H1 (cell line): ENCODE results near the gene MRE11. TPM values are rescaled to one million over a fixed set of nuclear protein-coding genes. Genes with fewer than 3 reads are reported as not detected.

Experiments used
- CTCF ChIA-PET: fragments of 300-600 bp; sonication (Branson Sonifier 250); formaldehyde crosslinking; loops from one replicate; lab custom pipeline; 2021; ENCODE audit not compliant: partially characterized antibody; lab: Charles Lee
- POLR2A ChIA-PET: fragments of 300-600 bp; sonication (Branson Sonifier 250); formaldehyde crosslinking; loops from one replicate; lab custom pipeline; 2021; ENCODE audit warnings: inconsistent platforms; ENCODE audit not compliant: partially characterized antibody; lab: Charles Lee
- DNase-seq, 2 experiments: peaks; one replicate each; pipeline versions ENCODE4 v3.0.0 to v3.0.0-alpha.2; 2010 to 2022; ENCODE audit warnings: low spot score in 2 of 2, low read depth in 1 of 2, mixed read lengths in 1 of 2
- FAIRE-seq: peaks from 2 replicates; lab custom pipeline; 2011; peaks lifted over from hg19 to GRCh38; lab: Jason Lieb, UNC
- H2AFZ ChIP-seq: 2 replicates; pipeline ENCODE4 v1.8.1; 2012; ENCODE audit warnings: low read length, inconsistent platforms
- H2AK5ac ChIP-seq: 2 replicates; pipeline ENCODE4 v1.6.1; 2013; ENCODE audit warnings: low read depth, low read length
- H2BK120ac ChIP-seq: replicated peaks from 2 replicates; pipeline ENCODE3; 2013; ENCODE audit warnings: low read depth, low read length, inconsistent platforms
- H2BK12ac ChIP-seq: 2 replicates; pipeline ENCODE4 v1.6.1; 2013; ENCODE audit warnings: low read depth, low read length
- H2BK15ac ChIP-seq: 2 replicates; pipeline ENCODE4 v1.6.1; 2013; ENCODE audit warnings: low read length
- H2BK20ac ChIP-seq: 2 replicates; pipeline ENCODE4 v1.6.1; 2013; ENCODE audit warnings: low read length
- H2BK5ac ChIP-seq: 2 replicates; pipeline ENCODE4 v1.6.1; 2013; ENCODE audit warnings: low read depth, low read length
- H3K14ac ChIP-seq: 2 replicates; pipeline ENCODE4 v1.6.1; 2013; ENCODE audit warnings: inconsistent platforms; ENCODE audit not compliant: insufficient read length
- H3K18ac ChIP-seq: 2 replicates; pipeline ENCODE4 v1.6.1; 2013; ENCODE audit warnings: low read length; ENCODE audit errors: extremely low read depth
- H3K23ac ChIP-seq: 2 replicates; pipeline ENCODE4 v1.6.1; 2013; ENCODE audit warnings: inconsistent platforms; ENCODE audit not compliant: insufficient read length
- H3K23me2 ChIP-seq: 2 replicates; pipeline ENCODE4 v1.6.1; 2013; ENCODE audit warnings: low read depth, low read length
- H3K27ac ChIP-seq: 2 replicates; pipeline ENCODE4 v1.6.1; 2011; ENCODE audit warnings: low read depth, low read length, inconsistent platforms
- H3K27me3 ChIP-seq, 4 experiments: replicated peaks in 1 of 4; 1 replicate in 1 of 4; 2 replicates in 3 of 4; pipeline versions ENCODE4 v1.6.1 to v1.8.1; 2011 to 2013; ENCODE audit warnings: low read length in 3 of 4, mild to moderate bottlenecking in 3 of 4, inconsistent platforms in 2 of 4, mixed read lengths in 2 of 4, moderate library complexity in 1 of 4; ENCODE audit not compliant: control insufficient read depth in 3 of 4, insufficient read depth in 3 of 4; ENCODE audit errors: extremely low read depth in 1 of 4
- H3K36me3 ChIP-seq, 4 experiments: 2 replicates each; pipeline versions ENCODE4 v1.6.1 to v1.8.1; 2011 to 2013; ENCODE audit warnings: mild to moderate bottlenecking in 4 of 4, low read length in 3 of 4, moderate library complexity in 2 of 4, control low read depth in 1 of 4, inconsistent platforms in 1 of 4; ENCODE audit not compliant: insufficient read depth in 4 of 4, control insufficient read depth in 2 of 4
- H3K4ac ChIP-seq: replicated peaks from 2 replicates; pipeline ENCODE3; 2013; ENCODE audit warnings: low read length, low read depth, mixed read lengths, inconsistent platforms; ENCODE audit not compliant: insufficient read length
- H3K4me1 ChIP-seq, 4 experiments: replicated peaks in 1 of 4; 1 replicate in 1 of 4; 2 replicates in 3 of 4; pipeline versions ENCODE4 v1.6.1 to v1.8.1; 2011 to 2013; ENCODE audit warnings: low read length in 3 of 4, inconsistent platforms in 2 of 4, mixed read lengths in 1 of 4; ENCODE audit not compliant: insufficient read depth in 4 of 4, control insufficient read depth in 3 of 4
- H3K4me2 ChIP-seq, 2 experiments: 2 replicates each; pipeline versions ENCODE4 v1.6.1 to v1.8.1; 2011 to 2013; ENCODE audit warnings: low read depth in 2 of 2, low read length in 2 of 2, control low read depth in 1 of 2, inconsistent platforms in 1 of 2, mild to moderate bottlenecking in 1 of 2; ENCODE audit not compliant: insufficient read depth in 1 of 2
- H3K4me3 ChIP-seq, 4 experiments: fragments of 200-600, 300-600 bp in 1 of 4; sonication (generic), shearing (Covaris generic), sonication (Bioruptor Twin) in 1 of 4; 2 replicates each; pipeline versions ENCODE4 v1.5.1 to v1.8.1; 2011 to 2016; ENCODE audit warnings: low read length in 4 of 4, low read depth in 3 of 4, control low read depth in 2 of 4, inconsistent platforms in 2 of 4, mild to moderate bottlenecking in 2 of 4, mixed read lengths in 1 of 4, moderate library complexity in 1 of 4; ENCODE audit not compliant: insufficient read depth in 2 of 4; ENCODE audit errors: extremely low read depth in 1 of 4
- H3K56ac ChIP-seq: replicated peaks from 2 replicates; pipeline ENCODE3; 2013; ENCODE audit warnings: low read depth, mild to moderate bottlenecking, mixed read lengths, low read length, inconsistent platforms; ENCODE audit not compliant: insufficient read length
- H3K79me1 ChIP-seq: 2 replicates; pipeline ENCODE4 v1.6.1; 2013; ENCODE audit warnings: low read depth, low read length, control low read depth
- H3K79me2 ChIP-seq, 2 experiments: 2 replicates each; pipeline versions ENCODE4 v1.6.1 to v1.8.1; 2012 to 2013; ENCODE audit warnings: low read length in 2 of 2, mild to moderate bottlenecking in 2 of 2, inconsistent platforms in 1 of 2; ENCODE audit not compliant: insufficient read depth in 2 of 2, control insufficient read depth in 1 of 2
- H3K9ac ChIP-seq, 4 experiments: replicated peaks in 1 of 4; 1 replicate in 1 of 4; 2 replicates in 3 of 4; pipeline versions ENCODE4 v1.6.1 to v1.8.1; 2011 to 2013; ENCODE audit warnings: low read depth in 3 of 4, low read length in 3 of 4, control low read depth in 2 of 4, mild to moderate bottlenecking in 2 of 4, moderate library complexity in 2 of 4, inconsistent platforms in 1 of 4; ENCODE audit errors: extremely low read depth in 1 of 4
- H3K9me3 ChIP-seq, 2 experiments: 2 replicates each; pipeline versions ENCODE4 v1.6.1 to v1.8.1; 2012 to 2013; ENCODE audit warnings: mild to moderate bottlenecking in 2 of 2, moderate library complexity in 2 of 2, control low read depth in 1 of 2, inconsistent platforms in 1 of 2, low read depth in 1 of 2, low read length in 1 of 2, mixed read lengths in 1 of 2; ENCODE audit not compliant: insufficient read depth in 2 of 2
- H4K20me1 ChIP-seq, 2 experiments: replicated peaks in 1 of 2; 2 replicates each; pipeline versions ENCODE3 to v1.8.1; 2011 to 2013; ENCODE audit warnings: inconsistent platforms in 2 of 2, low read length in 2 of 2, mild to moderate bottlenecking in 1 of 2; ENCODE audit not compliant: insufficient read depth in 2 of 2, control insufficient read depth in 1 of 2
- H4K5ac ChIP-seq: 2 replicates; pipeline ENCODE4 v1.6.1; 2013; ENCODE audit warnings: low read length, low read depth, mixed read lengths, inconsistent platforms; ENCODE audit not compliant: insufficient read length
- H4K8ac ChIP-seq: 2 replicates; pipeline ENCODE4 v1.8.0; 2013; ENCODE audit warnings: mild to moderate bottlenecking, moderate library complexity, low read length, inconsistent platforms; ENCODE audit not compliant: insufficient read depth; ENCODE audit errors: extremely low read depth
- H4K91ac ChIP-seq: replicated peaks from 2 replicates; pipeline ENCODE3; 2013; ENCODE audit warnings: low read length, mixed read lengths, inconsistent platforms; ENCODE audit not compliant: insufficient read length
- BRCA1 ChIP-seq: IDR thresholded peaks from 2 replicates; pipeline ENCODE4 v1.6.1; 2012; ENCODE audit warnings: low read depth, low read length, improper control_type of control experiment
- CREB1 ChIP-seq: IDR thresholded peaks from 2 replicates; pipeline ENCODE4 v1.6.1; 2012; ENCODE audit warnings: inconsistent platforms
- CTBP2 ChIP-seq: IDR thresholded peaks from 2 replicates; pipeline ENCODE4 v1.7.0; 2011; ENCODE audit warnings: borderline replicate concordance, mild to moderate bottlenecking, moderate library complexity, mixed read lengths, low read length; ENCODE audit not compliant: insufficient read depth, insufficient read length
- GABPA ChIP-seq: IDR thresholded peaks from 2 replicates; pipeline ENCODE4 v1.6.1; 2011; ENCODE audit warnings: mild to moderate bottlenecking, low read length, moderate library complexity, borderline replicate concordance; ENCODE audit not compliant: insufficient read depth
- GTF2F1 ChIP-seq: IDR thresholded peaks from 2 replicates; pipeline ENCODE4 v1.6.1; 2012; ENCODE audit warnings: low read depth, low read length, improper control_type of control experiment, borderline replicate concordance
- JUN ChIP-seq: IDR thresholded peaks from 2 replicates; pipeline ENCODE4 v1.6.1; 2011; ENCODE audit warnings: low read depth, mild to moderate bottlenecking, improper control_type of control experiment, low read length
- JUND ChIP-seq: IDR thresholded peaks from 2 replicates; pipeline ENCODE4 v1.6.1; 2011; ENCODE audit warnings: mild to moderate bottlenecking, improper control_type of control experiment, low read length
- NANOG ChIP-seq: IDR thresholded peaks from 2 replicates; pipeline ENCODE4 v1.6.1; 2011; ENCODE audit warnings: low read length, low read depth, mild to moderate bottlenecking, inconsistent platforms; ENCODE audit not compliant: insufficient read depth, poor library complexity, severe bottlenecking
- SIX5 ChIP-seq: IDR thresholded peaks from 2 replicates; pipeline ENCODE4 v1.6.1; 2011; ENCODE audit warnings: mild to moderate bottlenecking, low read depth, low read length
- SP1 ChIP-seq: IDR thresholded peaks from 2 replicates; pipeline ENCODE4 v1.6.1; 2011; ENCODE audit warnings: low read depth, low read length
- SP2 ChIP-seq: IDR thresholded peaks from 2 replicates; pipeline ENCODE4 v1.6.1; 2012; ENCODE audit warnings: mild to moderate bottlenecking, low read length, inconsistent platforms
- SRF ChIP-seq: IDR thresholded peaks from 2 replicates; pipeline ENCODE4 v1.6.1; 2011; ENCODE audit warnings: mild to moderate bottlenecking, low read depth, low read length, moderate library complexity
- WGBS, 2 experiments: shearing (Covaris generic) in 1 of 2; methylation state at CpG; one replicate each; pipeline versions ENCODE4 v1.1.6 to v1.1.7; 2013 to 2015; ENCODE audit warnings: low lambda C conversion rate in 2 of 2, mixed read lengths in 2 of 2, inconsistent platforms in 1 of 2, low coverage in 1 of 2, missing lambda C conversion rate in 1 of 2; ENCODE audit not compliant: insufficient replicate concordance in 2 of 2, insufficient coverage in 1 of 2, insufficient read length in 1 of 2; ENCODE audit errors: extremely low coverage in 1 of 2, missing lambda C conversion rate in 1 of 2; 5-methylcytosine and 5-hydroxymethylcytosine counted together
- polyA plus RNA-seq, 7 experiments: library from polyadenylated mRNA; depleted of rRNA in 3 of 7; stranded (reverse) in 5 of 7; unstranded in 2 of 7; fragments of >200 nt in 5 of 7; fragments of 200-250 nt in 2 of 7; gene quantifications; 1 replicate in 5 of 7; 2 replicates in 1 of 7; 4 replicates in 1 of 7; pipeline versions ENCODE4 v1.2.1 to v1.2.3, GENCODE V29; 2011 to 2013; ENCODE audit warnings: missing spikeins in 2 of 7, mixed read lengths in 2 of 7
- total RNA-seq: library from RNA; stranded (reverse); fragmentation: NEBNext Ultra II Directional; extraction: Animal tissue kit (Norgen Biotek cat#: 25700); gene quantifications from 2 replicates; pipeline ENCODE4 v1.2.1, GENCODE V29; 2021
- TF ChIP-seq, protein P1 (sequence below): IDR thresholded peaks from 2 replicates; pipeline ENCODE4 v1.6.1; 2011; ENCODE audit warnings: low read depth, mild to moderate bottlenecking, low read length; ENCODE audit not compliant: insufficient read depth
- TF ChIP-seq, protein P2 (sequence below): IDR thresholded peaks from 2 replicates; pipeline ENCODE4 v1.6.1; 2011; ENCODE audit warnings: low read length, improper control_type of control experiment

Gene MRE11
- total and polyA plus RNA-seq, 2 of the 8 experiments (the other 6 are each of a cell fraction or from before 2014, with no cell fraction given): 7.2 to 43.4 TPM

DNA sequence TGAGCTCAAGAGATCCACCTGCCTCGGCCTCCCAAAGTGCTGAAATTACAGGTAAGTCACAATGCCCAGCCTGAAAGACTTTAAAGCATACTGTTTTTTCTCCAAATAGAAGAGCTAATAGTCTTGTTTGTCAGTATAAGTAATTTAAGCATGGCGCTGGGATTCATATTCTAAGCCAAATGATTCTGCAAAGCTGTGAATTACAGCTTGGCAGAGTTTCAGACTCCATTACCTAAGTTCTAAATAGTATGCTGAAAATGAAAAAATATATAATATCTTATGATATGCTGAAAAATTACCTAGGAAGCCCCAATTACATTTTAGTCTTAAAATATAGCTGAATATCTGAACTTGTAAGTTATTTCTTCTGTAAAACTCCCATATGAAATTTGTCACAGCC is 39.3 kb downstream of the MRE11 start:
- H4K5ac ChIP-seq: no peak overlapping the region
- H4K91ac ChIP-seq: no peak overlapping the region
- H2BK15ac ChIP-seq: no peak overlapping the region
- no peak overlapping the region for H4K8ac ChIP-seq
- H3K27me3 ChIP-seq: no peaks in the 10 kb centered on the region
- H3K9ac ChIP-seq: no peak overlapping the region
- no peaks in the 10 kb centered on the region; the same call in 1 of the 2 replicates for H3K23me2 ChIP-seq
- no peaks in the 10 kb centered on the region for H3K4me1 ChIP-seq
- no peak overlapping the region for H3K14ac ChIP-seq
- H2BK12ac ChIP-seq: no peak overlapping the region
- no peak overlapping the region for H2BK5ac ChIP-seq
- no peak overlapping the region for H3K27ac ChIP-seq
- H2AFZ ChIP-seq: no peak overlapping the region
- no peak for FAIRE-seq
- no peaks in the 10 kb centered on the region for H3K79me1 ChIP-seq
- ChIA-PET POLR2A (no interaction called here), CTCF (interaction anchor here (0.6 to 2.0 kb wide), 2 partner anchors 128 to 559 kb away, joined by 3 to 4 read pairs; no protein-coding TSS in a partner anchor)
- H2AK5ac ChIP-seq: no peak overlapping the region
- H3K79me2 ChIP-seq: no peaks in the 10 kb centered on the region
- H2BK120ac ChIP-seq: no peak overlapping the region
- H3K4me3 ChIP-seq: no peak overlapping the region
- H3K23ac ChIP-seq: no peak overlapping the region
- DNase-seq: no peak
- H3K9me3 ChIP-seq: no peaks in the 10 kb centered on the region
- H3K4ac ChIP-seq: no peak overlapping the region
- no peak overlapping the region for H3K4me2 ChIP-seq
- no peak overlapping the region for H3K18ac ChIP-seq
- 88% methylated on average over 2 of the region's 2 CpGs; no CpG with 5 or more reads in 1 of the 2 experiments for WGBS, 2 experiments
- H3K56ac ChIP-seq: no peak overlapping the region
- H3K36me3 ChIP-seq: peaks cover 0 to 38% (median 0%) of the 10 kb centered on the region in 4 experiments; a peak in 3 of 8 replicates
- H2BK20ac ChIP-seq: no peak overlapping the region
- H4K20me1 ChIP-seq: no peaks in the 10 kb centered on the region
- TF ChIP-seq SP1 (no peak), JUND (no peak), BRCA1 (no peak), GTF2F1 (no peak), CREB1 (no peak), CTBP2 (no peak), GABPA (no peak), NANOG (no peak), SIX5 (no peak), JUN (no peak), SRF (no peak), SP2 (no peak)
- TF ChIP-seq, protein P1, sequence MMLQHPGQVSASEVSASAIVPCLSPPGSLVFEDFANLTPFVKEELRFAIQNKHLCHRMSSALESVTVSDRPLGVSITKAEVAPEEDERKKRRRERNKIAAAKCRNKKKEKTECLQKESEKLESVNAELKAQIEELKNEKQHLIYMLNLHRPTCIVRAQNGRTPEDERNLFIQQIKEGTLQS: no peak
- TF ChIP-seq, protein P2, sequence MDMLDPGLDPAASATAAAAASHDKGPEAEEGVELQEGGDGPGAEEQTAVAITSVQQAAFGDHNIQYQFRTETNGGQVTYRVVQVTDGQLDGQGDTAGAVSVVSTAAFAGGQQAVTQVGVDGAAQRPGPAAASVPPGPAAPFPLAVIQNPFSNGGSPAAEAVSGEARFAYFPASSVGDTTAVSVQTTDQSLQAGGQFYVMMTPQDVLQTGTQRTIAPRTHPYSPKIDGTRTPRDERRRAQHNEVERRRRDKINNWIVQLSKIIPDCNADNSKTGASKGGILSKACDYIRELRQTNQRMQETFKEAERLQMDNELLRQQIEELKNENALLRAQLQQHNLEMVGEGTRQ: no peak
